Testis (tissue), 2 donors: ENCODE measurements around the gene ERC1.

ENCODE experiments used
- CTCF ChIP-seq, 3 experiments: fragments of 450-650 bp in 2 of 3; fragments of 200-600 bp in 1 of 3; sonication (generic) in 1 of 3; IDR thresholded peaks; one replicate each; pipeline ENCODE4 v1.5.1; 2016 to 2019; ENCODE audit warnings: antibody characterized with exemption in 3 of 3, mild to moderate bottlenecking in 2 of 3, moderate library complexity in 1 of 3
- POLR2A ChIP-seq: fragments of 450-650 bp; IDR thresholded peaks from one replicate; pipeline ENCODE4 v1.6.1; 2017; ENCODE audit warnings: antibody characterized with exemption, mild to moderate bottlenecking, moderate library complexity

DNA sequence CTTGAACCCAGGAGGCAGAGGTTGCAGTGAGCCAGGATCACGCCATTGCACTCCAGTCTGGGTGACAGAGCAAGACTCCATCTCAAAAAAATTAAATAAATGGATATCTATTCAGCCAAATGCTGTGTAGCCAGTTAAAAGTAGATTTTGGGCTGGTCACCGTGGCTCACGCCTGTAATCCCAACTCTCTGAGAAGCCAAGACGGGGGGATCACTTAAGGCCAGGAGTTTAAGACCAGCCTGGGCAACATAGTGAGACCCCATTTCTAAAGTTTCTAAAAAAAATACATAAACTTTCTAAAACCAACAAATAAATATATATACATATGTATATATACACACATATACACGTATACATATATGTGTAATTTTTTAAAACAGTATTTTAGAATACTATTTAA lies 414.6 kb downstream of the ERC1 start:
- TF ChIP-seq POLR2A (no peak), CTCF (IDR thresholded peaks at IDR 0.05) (no peak)
